ENCODE measurements around the gene ROR1.
"Not testable (repeated sequence)": the region's sequence is repeated elsewhere in the genome, so short reads cannot be mapped to it uniquely, and the experiment has no call there.

The ROR1 gene

DNA sequence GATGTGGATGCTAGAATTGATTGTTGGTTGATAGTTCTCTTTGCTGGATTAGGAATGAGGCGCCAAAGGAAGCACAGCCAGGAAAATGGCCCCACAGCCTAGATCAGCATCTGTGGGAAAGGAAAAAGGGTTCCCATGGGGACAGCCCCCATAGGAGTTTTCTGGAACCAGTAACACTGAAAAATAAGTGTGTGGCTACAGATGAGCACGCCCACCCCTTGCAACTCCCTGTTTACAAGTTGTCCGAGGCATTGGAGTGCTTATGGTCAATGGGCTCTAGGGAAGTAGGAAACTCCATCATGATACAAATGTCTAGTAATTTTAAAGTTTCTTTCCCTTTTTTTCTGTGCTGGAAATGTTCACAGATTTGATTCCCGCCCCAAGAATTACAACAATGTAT is 405.8 kb downstream of the ROR1 start:
- DNase-seq (ENCODE audit: low read depth in 2 of 2) = no peak

DNA sequence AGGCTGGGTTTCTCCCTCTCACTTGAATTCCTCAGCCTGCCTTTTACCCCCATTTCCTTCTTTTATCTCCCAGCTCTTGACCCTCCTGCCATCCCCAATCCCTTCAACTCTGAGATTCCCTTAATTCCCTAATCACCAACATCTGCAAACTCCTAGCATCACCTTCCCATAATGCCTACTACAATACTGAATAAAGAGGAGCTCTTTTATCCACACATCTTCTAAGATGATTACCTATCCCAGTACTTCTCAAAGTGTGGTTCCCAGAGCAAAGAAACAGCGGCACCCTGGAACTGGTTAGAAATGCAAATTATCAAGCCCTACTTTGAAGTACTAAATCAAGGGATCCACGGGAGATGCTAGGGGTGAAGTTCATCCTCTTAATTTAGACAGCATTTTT is 408.4 kb downstream of the ROR1 start:
- no peak for DNase-seq (ENCODE audit: low read depth in 2 of 2)

DNA sequence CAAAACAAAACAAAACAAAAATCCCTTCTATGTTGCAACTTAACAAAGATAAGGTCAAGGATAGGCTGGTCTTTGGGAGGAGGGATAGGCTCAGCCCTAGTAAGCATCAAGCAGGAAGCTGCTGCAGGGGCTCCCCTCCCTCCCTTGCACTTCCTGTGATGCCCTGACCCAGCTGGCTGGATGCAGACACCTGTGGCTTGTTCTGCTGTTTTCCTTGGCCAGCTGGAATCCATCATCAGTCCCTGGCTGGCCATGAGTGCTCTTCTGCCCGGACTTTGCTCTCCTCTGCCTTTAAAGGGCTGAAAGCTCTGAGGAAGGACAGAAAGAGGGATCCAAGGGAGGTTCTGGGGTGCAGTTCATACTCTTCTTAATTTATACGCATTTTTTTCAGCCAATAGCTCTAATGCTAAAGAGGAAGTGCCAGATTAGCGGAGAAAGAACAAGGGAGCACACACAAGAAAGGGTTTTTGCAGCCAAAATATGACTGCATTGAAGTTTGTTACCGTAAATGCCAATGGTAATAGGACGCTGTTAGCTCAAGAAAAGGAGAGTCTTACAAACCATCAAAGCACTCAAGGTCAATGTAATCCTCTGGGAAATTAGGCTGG is 409.7 kb downstream of the ROR1 start:
- DNase-seq (ENCODE audit: low read depth in 2 of 2) = no peak

DNA sequence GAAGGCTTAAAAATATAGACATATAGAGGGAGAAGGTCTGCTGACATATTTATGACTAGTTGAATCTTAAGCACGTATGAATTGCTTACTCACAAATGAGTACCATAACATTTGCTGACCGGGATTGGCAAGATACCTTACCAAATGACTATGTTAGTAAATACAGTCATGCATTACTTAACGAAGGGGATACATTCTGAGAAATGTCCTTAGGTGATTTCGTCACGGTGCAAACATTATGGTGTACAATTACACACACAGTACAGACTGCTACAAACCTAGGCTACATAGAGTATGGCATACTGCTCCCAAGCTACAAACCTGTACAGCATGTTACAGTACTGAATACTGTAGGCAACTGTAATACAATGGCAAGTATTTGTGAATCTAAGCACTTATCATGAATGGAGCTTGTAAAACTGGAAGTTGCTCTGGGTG is 410.2 kb downstream of the ROR1 start:
- no peak for DNase-seq (ENCODE audit: low read depth in 2 of 2)

DNA sequence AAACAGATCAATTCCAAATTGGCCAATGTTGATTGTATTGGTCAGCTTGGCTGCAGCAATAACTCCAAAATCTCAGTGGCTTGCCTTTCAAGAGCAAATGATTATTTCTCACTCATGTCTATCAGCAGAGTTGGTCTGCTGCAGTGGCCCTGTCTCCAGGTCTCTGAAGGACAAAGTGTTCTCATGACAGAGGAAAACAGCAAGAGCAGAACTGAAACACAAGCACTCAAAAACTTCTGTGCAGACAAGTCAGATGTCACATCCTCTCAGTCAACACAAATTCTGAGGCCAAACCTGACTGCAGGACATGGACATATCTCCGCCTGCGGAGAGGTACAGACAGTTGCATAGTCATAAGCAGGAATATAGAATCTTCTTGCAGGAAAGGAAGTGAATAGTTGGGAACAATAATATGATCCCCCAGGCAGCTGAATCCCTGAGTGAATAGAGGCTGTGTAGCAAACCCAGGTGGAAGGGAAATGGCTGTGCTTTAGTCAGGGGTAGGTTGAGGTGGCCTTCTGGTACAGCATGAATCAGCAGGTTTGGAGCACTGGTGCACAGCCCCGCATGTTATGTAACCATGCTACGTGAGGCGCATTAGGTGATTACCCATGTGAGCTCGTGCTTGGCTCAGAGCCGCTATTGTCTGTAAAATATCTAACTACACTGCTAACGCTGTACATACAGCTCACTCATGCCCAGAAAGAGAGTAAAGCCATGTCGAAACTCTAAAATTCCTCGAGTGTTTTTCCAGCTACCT is 412.5 kb downstream of the ROR1 start:
- DNase-seq (ENCODE audit: low read depth in 2 of 2) = no peak

DNA sequence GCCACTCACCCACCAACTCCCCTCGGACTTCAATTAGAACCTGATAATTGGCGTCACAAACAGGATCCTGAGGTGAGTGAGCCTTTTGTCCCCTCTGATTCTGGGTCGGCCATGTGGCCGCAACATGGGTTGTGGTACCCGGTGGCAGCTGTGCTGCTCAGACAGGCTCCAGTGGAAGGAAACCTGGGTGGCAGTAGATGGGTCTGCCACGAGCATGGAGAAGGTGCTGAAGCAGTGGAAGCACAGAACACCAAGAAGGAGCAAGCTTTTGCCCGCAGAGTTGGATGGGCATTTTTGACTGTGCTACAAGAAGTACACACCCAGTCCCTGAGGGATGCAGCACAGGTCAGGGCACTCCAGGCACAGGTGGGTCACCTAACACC is 413.1 kb downstream of the ROR1 start:
- DNase-seq (ENCODE audit: low read depth in 2 of 2) = no peak

DNA sequence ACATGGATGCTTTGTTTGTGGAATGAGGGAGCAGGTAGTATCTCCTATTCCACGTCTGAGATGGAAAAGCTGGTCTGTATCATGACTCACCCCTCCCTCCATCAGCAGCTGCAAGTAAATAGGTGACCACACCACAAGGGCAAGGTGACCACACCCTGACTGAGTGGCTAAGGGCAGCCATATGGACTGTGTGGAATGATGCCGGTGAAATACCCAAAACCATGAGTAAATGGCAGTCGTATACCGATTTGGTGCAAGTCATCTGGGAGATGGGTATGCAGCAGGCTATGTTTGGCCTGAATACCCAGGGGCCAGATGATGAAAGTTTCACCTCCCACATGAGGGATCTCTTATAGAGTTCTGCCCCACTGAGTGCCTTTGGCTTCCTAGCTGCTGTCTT is 413.8 kb downstream of the ROR1 start:
- no peak for DNase-seq (ENCODE audit: low read depth in 2 of 2)

DNA sequence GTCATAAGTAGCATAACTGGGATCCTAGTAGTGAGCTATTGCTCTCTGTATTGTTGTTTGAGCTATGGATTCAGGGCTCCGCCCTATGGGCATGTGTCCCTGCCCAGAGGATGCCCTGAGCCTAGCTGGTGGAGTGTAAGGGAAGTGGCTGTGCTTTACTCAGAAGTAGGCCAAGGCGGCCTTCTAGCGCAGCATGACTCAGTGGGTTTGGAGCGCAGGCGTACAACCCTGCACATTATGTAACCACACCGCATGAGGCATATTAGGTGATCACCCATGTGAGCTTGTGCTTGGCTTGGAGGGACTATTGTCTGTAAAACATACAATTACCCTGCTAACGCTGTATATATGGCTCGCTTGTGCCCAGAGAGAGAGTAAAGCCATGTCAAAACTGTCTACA is 418.5 kb downstream of the ROR1 start:
- no peak for DNase-seq (ENCODE audit: low read depth in 2 of 2)

DNA sequence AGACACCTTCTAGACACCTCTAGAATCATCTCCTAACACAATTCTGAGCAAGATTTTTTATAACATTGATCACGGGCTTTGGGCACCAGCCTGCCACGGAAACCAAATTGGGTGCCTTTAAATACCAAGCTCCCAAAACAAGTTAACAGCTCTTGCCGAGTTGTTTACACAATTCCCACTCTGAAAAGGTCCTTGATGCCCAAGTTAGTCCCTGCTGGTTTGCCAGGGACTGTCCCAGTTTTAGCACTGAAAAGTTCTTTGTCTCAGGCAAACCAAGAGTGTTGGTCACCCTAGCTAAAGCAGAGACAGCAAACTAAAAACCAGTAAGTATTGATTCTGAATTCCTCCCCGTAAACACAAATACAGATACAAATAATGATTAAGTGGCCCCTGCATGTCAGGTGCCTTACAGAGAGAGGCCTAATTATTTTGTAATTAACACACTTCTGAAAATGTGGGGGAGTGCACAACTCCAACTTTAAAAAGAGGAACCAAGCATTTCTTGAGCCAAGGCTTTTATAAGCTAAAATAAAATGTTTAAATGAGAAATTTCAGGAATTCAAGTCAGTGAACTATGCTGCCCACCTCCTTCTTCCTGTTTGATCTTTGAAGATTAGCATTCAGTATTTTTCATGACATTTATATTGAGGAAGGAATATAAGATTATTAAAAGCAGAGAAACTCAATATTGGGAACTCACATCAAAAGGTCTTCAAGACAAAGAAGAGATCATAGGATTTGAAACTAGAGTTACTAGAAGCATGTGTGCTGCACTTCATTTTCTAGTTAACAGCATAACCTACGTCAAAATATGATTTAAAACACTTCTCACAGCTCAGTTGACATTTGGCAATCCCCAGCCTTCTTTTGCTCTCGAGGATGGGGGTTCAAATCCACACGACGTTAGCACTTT is 420.6 kb downstream of the ROR1 start:
- no peak for DNase-seq (ENCODE audit: low read depth in 2 of 2)

DNA sequence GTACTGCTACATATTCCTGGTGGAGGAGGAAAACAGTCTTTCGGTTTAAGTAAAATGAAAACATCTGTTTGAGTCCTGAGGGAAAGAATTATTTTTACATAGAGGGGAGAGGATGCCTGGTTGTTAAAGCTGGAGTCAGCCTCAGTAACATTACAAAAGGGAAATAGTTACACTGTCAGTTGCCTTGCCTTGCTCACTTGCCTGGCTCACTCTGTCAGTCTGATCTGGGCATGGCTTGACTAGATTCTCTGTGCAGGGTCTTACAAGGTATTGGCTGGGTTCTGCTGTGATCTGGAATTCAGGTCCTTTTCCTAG is 421.2 kb downstream of the ROR1 start:
- no peak for DNase-seq (ENCODE audit: low read depth in 2 of 2)

DNA sequence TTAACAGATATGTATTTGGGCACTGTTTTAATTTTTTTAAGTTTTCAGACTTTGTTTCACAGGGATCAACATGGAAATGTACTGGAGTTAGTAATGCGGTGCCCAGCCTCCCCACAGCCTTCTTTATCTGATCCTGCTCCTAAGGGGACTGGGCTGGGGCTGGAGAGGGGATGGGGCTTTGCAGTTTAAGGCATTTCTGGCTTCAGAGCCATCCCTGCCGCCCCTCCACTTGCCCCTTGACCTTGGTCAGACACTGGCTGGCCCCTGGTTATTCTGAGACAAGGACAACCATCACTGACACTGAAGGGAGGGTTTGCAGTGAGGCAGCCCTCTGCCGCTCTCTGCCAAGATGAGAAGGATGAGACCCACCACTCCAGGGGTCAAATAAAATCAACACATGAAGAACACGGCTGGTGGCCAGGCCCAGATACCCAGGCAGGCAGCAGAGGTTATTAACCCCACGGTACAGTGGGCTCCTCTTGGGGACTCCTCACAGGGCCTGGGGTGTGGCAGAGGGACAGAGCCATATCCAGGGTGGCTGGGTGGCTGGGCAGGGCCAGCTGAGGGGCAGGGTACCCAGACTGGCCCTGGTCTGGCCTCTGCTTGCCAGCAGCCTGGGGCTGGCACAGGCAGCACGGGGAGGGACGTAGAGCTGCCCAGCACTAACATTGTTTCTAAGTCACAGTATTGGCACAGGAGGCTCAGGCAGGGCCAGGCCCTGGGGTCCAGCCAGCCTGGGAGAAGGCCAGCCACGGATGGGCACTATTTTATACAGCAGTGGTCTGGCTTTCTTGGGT is 422.5 kb downstream of the ROR1 start:
- no peak for DNase-seq (ENCODE audit: low read depth in 2 of 2)

DNA sequence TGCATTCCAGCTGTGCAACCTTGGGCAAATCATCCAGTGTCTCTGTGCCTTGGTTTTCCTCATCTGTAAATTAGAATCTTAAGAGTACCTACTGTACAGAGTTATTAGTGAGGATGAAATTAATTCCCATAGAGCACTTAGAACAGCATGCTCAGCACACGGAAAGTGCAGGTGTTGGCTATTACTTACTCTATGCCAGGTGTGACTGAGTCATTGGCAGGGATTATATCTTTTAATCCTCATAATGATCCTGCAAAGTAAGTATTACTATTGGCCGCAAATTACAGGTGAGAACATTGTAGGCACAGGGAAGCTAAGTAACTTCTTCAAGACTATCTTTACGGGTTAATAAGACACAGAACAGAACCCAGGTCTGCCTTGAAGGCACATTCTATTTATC is 423.3 kb downstream of the ROR1 start:
- no peak for DNase-seq (ENCODE audit: low read depth in 2 of 2)

DNA sequence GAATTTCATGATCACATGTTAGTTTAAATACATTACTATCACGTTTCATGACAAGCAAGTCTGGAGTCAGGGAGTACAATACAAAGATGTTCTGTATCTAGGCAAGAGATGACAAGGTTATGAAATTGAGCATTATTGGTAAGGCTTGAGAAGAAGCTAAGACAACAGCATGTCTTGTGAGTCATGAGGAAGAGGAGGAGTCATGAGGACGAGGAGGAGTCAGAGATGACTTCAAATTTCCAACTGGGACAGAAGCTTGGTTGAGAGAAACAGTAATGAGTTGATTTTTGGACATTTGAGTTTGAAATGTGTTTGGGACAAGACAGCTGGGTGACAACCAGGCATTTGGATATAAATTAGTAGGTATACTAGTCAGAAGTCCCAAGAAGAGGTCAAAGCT is 425.3 kb downstream of the ROR1 start:
- no peak for DNase-seq (ENCODE audit: low read depth in 2 of 2)

DNA sequence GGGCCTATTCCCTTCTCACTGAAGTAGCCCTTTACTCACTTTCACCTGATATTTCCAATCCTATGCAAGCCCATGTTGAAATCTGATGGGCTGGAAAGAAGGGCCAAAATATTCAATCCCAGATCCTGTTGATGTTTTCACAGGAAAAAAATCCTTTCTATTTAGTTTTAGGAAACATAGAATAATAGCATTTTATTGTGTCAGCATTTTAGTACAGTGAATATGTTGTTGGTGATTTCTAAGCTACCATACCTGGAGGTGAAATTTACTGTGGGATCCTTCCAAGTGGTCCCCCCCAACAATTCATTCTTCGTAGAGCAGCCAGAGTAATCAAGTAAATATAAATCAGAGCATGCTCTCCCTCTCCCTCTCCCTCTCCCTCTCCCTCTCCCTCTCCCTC is 426.2 kb downstream of the ROR1 start:
- DNase-seq (ENCODE audit: low read depth in 2 of 2) = no peak

DNA sequence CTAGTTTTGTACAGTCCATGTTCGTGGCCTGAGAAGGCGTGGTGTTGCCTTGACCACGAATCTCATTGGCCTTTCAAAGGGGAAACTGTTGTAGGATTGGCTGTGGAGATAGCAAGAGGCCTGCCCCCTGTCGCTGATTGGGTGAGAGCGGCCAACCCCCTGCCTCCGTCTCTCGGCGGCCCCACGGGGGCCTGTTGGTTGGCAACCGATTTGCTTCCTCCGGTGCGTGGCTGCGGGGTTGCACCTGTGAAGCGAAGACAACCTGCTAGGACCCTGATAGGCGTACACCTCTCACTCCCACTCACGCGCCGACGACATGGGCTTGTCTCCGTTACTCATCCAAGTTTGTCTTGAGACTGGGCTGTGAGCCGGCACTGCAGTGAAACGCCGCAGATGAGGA is 429.6 kb downstream of the ROR1 start, which contains the start of gene UBE2U:
Gene UBE2U (plus strand): TSS at position 204 of the 400 bp plus-strand sequence. CDS start 428 bp downstream, outside the sequence.
- no peak for DNase-seq (ENCODE audit: low read depth in 2 of 2)

DNA sequence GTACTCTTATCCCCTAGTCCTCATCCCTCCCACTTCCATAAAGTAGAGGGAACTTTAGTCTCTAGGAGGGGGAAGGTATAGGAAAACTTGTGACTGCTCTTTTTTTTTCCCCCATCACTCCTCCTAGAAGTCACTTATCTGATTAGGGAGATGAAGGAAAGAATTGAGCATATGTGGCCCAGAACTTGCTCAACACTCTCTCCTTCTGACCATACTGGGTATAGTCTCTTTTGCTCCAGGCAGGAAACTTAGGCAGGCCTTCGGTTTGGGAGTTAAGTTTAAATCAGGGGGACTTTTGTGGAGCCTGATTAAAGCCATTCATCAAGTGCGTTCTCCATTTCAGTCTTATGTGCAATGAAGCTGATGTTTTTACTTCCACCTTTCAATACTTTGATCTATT is 435.4 kb downstream of the ROR1 start:
- DNase-seq (ENCODE audit: low read depth in 2 of 2) = no peak

DNA sequence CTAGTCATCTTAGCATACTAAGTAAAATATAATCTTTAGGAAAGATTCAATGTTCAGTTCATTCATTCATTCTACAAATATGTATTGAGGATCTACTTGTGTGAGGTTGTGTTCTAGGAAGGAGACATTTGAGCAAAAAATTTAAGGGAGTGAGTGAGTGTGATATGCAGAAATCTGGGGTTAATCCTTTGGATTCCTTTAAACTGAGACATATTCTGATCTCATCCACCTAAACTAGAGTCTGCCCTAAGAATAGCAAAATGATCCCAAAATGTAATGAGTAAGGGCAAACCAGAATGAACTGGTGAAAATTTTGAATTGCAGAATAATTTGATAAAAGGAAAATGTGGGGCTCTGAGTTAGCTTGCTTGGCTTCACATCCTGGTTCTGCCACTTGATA is 438.2 kb downstream of the ROR1 start:
- no peak for DNase-seq (ENCODE audit: low read depth in 2 of 2)

DNA sequence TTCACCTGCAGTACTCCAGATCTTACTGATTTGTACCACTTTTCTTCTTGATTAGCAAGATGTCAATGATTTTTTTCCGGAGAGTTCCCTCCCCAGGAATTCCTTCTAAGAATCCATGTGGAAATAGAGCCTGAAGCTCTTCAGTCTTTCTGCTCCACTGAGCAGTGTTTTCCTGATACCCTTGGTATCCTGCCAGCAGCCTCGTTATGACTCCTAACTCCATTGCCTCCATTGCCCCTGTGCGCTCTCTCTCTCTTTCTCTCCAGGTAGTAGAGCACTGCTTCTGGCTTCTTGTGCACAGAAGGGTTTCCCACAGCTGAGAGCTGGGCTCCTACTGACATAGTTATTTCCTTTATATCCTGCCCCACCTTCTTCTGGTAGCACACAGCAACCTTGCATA is 441.8 kb downstream of the ROR1 start:
- no peak for DNase-seq (ENCODE audit: low read depth in 2 of 2)

DNA sequence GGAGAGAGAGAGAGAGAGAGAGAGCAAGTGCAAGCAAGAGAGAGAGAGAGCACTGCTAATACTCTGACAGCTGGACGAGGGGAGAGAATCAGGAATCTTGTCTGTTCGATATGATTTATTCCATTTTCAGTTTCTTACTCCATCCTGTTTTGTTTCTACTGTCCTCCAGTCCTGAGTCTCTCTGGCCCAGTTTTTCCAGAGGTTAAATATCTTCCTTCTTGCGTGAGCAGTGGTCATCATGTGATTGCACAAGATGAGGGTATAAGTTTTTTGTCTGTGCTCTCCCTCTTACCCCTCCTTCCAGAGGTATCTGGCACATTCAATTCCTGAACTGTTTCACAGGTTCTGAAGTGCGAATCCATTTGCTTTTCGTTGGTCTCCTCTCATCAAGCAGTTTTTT is 446.4 kb downstream of the ROR1 start:
- DNase-seq (ENCODE audit: low read depth in 2 of 2) = no peak

DNA sequence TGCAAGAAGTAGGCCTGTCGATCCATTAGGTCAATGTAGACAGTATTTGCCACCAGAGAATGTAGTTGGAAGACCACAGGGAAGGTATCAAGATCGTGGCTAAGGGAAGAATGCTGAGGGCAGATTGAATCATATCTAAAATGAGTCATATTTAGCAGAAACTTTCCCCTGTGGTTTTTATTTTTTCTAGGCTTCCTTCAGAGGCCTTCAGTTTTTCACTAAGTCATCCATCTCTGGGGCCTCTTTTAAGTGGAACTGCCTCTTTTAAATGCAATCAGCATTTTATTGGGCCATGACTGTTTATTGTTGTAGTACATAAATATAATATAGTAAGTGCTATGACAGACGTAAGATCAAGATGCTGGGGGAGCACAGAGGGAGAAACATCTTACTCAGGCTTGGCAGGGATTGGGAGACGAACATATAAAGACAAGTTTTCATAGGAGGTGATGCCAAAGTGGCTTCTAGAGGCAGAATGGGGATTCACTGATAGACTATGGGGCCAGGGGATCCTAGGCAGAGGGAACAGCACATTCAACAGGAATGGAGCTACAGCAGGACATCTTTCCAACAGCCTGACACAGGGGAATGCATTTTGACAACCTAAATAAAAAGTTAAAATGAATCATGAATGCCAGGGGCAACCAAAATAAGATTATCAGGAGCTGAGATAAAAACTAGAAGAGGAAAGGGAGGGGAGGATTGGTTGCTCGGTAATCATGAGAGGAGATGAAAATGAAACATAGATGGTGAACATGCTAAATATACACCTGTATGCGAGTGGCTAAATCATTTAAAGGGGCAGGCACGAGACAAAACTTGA is 449.7 kb downstream of the ROR1 start:
- no peak for DNase-seq (ENCODE audit: low read depth in 2 of 2)

DNA sequence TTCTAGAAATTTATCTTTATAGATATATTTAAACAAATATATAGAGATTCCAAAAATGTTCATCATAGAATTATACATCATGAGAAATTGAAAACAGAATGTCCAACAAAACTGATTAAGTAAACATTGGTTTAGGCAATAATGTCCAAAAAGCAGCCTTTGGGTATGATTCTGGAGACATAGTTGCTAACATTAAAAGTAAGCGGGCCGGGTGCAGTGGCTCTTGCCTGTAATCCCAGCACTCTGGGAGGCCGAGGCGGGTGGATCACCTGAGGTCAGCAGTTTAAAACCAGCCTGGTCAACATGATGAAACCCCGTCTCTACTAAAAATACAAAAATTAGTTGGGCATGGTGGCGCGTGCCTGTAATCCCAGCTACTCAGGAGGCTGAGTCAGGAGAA is 450.4 kb downstream of the ROR1 start:
- not testable (repeated sequence) for DNase-seq (ENCODE audit: low read depth in 2 of 2)
